K562 (cell line): ENCODE data around the gene DOK4. TPM values are rescaled to one million over a fixed set of nuclear protein-coding genes. Genes with fewer than 3 reads are reported as not detected.

Experiments
- ATAC-seq: fragments of 200-7000 bp; cut with Tn5 transposase; 3 replicates; pipeline ENCODE4 v1.9.1; 2020; ENCODE audit warnings: moderate library complexity
- BruUV-seq: library from RNA; stranded (reverse); fragments of 400-500 nt; replicated peaks from 2 replicates; lab custom pipeline; 2021; lab: Mats Ljungman, UMichigan
- CTCF ChIA-PET: fragments of 300-600 bp; formaldehyde crosslinking; extraction: SDS; loops from one replicate; lab custom pipeline; 2021; ENCODE audit warnings: low intra/inter-chr PET ratio; lab: Yijun Ruan, JAX
- POLR2A ChIA-PET: fragments of 300-600, 350-650 bp; sonication (Branson Sonifier 250); formaldehyde crosslinking; extraction: SDS; loops from one replicate; lab custom pipeline; 2021; ENCODE audit warnings: antibody characterized with exemption, inconsistent platforms; lab: Yijun Ruan, JAX
- DNase-seq, 4 experiments: peaks; one replicate each; pipeline versions ENCODE4 v3.0.0 to v3.0.0-alpha.2; 2011 to 2018; ENCODE audit warnings: low spot score in 3 of 4, mixed read lengths in 3 of 4; ENCODE audit errors: extremely low read depth in 1 of 4
- FAIRE-seq: peaks from 2 replicates; lab custom pipeline; 2011; peaks lifted over from hg19 to GRCh38; lab: Jason Lieb, UNC
- H2AFZ ChIP-seq: 2 replicates; pipeline ENCODE4 v1.6.0; 2011; ENCODE audit warnings: low read depth, low read length, control low read depth, inconsistent platforms
- H3K27ac ChIP-seq: fragments of 200-600 bp; 3 replicates; pipeline ENCODE4 v1.8.0; 2011; ENCODE audit warnings: low read depth, mild to moderate bottlenecking, control low read depth, inconsistent platforms, low read length, moderate library complexity, mixed read lengths; ENCODE audit errors: extremely low read depth
- H3K27me3 ChIP-seq, 2 experiments: fragments of 300-600 bp in 1 of 2; 2 replicates in 1 of 2; 3 replicates in 1 of 2; pipeline versions ENCODE4 v1.6.0 to v1.8.0; 2011; ENCODE audit warnings: inconsistent platforms in 2 of 2, low read length in 2 of 2, mild to moderate bottlenecking in 1 of 2, mixed read lengths in 1 of 2, moderate library complexity in 1 of 2; ENCODE audit not compliant: control insufficient read depth in 2 of 2, insufficient read depth in 2 of 2
- H3K36me3 ChIP-seq: fragments of 300-600 bp; 3 replicates; pipeline ENCODE4 v1.8.0; 2011; ENCODE audit warnings: mild to moderate bottlenecking, low read length, inconsistent platforms; ENCODE audit not compliant: control insufficient read depth, insufficient read depth
- H3K4me1 ChIP-seq, 2 experiments: fragments of 200-600 bp in 1 of 2; replicated peaks in 1 of 2; 2 replicates in 1 of 2; 3 replicates in 1 of 2; pipeline versions ENCODE4 v1.5.1 to v1.8.0; 2011; ENCODE audit warnings: inconsistent platforms in 2 of 2, low read length in 2 of 2, mild to moderate bottlenecking in 1 of 2, mixed read lengths in 1 of 2, moderate library complexity in 1 of 2; ENCODE audit not compliant: control insufficient read depth in 2 of 2, insufficient read depth in 2 of 2
- H3K4me2 ChIP-seq: 2 replicates; pipeline ENCODE4 v1.6.1; 2011; ENCODE audit warnings: low read length, control low read depth, inconsistent platforms, mixed read lengths; ENCODE audit not compliant: insufficient read depth
- H3K4me3 ChIP-seq: fragments of 200-600 bp; sonication (generic), shearing (Covaris generic); 2 replicates; pipeline ENCODE4 v1.5.1; 2016; ENCODE audit warnings: control low read depth, inconsistent platforms
- H3K79me2 ChIP-seq: fragments of 200-600 bp; 3 replicates; pipeline ENCODE4 v1.8.0; 2011; ENCODE audit warnings: low read length, inconsistent platforms; ENCODE audit not compliant: control insufficient read depth, insufficient read depth
- H3K9ac ChIP-seq, 2 experiments: 2 replicates each; pipeline versions ENCODE4 v1.6.0 to v1.6.1; 2011; ENCODE audit warnings: low read depth in 2 of 2, low read length in 2 of 2, control low read depth in 1 of 2, inconsistent platforms in 1 of 2, mild to moderate bottlenecking in 1 of 2, mixed read lengths in 1 of 2; ENCODE audit not compliant: insufficient read depth in 1 of 2
- H3K9me1 ChIP-seq: one replicate; pipeline ENCODE4 v1.6.0; 2011; ENCODE audit warnings: inconsistent platforms, mild to moderate bottlenecking, low read length, moderate library complexity; ENCODE audit not compliant: control insufficient read depth, insufficient read depth
- H3K9me3 ChIP-seq: replicated peaks from 2 replicates; pipeline ENCODE4 v1.5.1; 2011; ENCODE audit warnings: low read depth, low read length, inconsistent platforms; ENCODE audit not compliant: control insufficient read depth, insufficient read depth
- H4K20me1 ChIP-seq: replicated peaks from 2 replicates; pipeline ENCODE4 v1.6.1; 2011; ENCODE audit warnings: low read length, inconsistent platforms, mixed read lengths; ENCODE audit not compliant: control insufficient read depth, insufficient read depth
- NCOA2 ChIP-seq, 2 experiments: fragments of 450-650 bp; IDR thresholded peaks; 2 replicates each; pipeline ENCODE4 v1.6.1; 2018; ENCODE audit warnings: mild to moderate bottlenecking in 2 of 2, moderate library complexity in 1 of 2; ENCODE audit not compliant: partially characterized antibody in 2 of 2
- ZBTB11 ChIP-seq, 3 experiments: fragments of 200-800 bp in 1 of 3; fragments of 250-450 bp in 1 of 3; fragments of 450-650 bp in 1 of 3; sonication (Bioruptor Pico) in 1 of 3; sonication (Bioruptor generic) in 1 of 3; formaldehyde crosslinking in 1 of 3; IDR thresholded peaks; 2 replicates each; pipeline versions ENCODE4 v1.6.1 to v1.8.0; 2016 to 2022; ENCODE audit warnings: mild to moderate bottlenecking in 2 of 3, missing genetic modification characterization in 2 of 3, missing compliant biosample characterization in 1 of 3, moderate library complexity in 1 of 3
- ZFP36 ChIP-seq: fragments of 150-350 bp; IDR thresholded peaks from 2 replicates; pipeline ENCODE4 v1.6.1; 2018; ENCODE audit warnings: low read length, low read depth; ENCODE audit not compliant: partially characterized antibody
- WGBS: fragments of 100-300 bp; shearing (Covaris generic); methylation state at CpG from one replicate; pipeline ENCODE4 v1.1.6; 2016; ENCODE audit warnings: low coverage, mixed read lengths; ENCODE audit not compliant: insufficient coverage; ENCODE audit errors: missing lambda C conversion rate; 5-methylcytosine and 5-hydroxymethylcytosine counted together
- in situ Hi-C: fragments of 300-500 bp; cut with MboI; formaldehyde crosslinking; loops from 4 replicates; pipeline ENCODE4 v1.15.0; 2018; ENCODE audit warnings: inconsistent platforms, mixed read lengths
- intact Hi-C: fragments of 100-400 bp; cut with micrococcal nuclease; formaldehyde crosslinking; loops from 2 replicates; pipeline ENCODE4 v1.14.2; 2022
- polyA plus RNA-seq, 8 experiments: library from polyadenylated mRNA; depleted of rRNA in 4 of 8; stranded (reverse) in 5 of 8; unstranded in 3 of 8; fragments of >200 nt; fragmentation: Nextera tagmentation in 2 of 8; fragmentation: Illumina TruSeq in 1 of 8; extraction: Ambion mirVana in 2 of 8; extraction: Trizol in 1 of 8; gene quantifications; 2 replicates each; pipeline versions ENCODE4 v1.2.1 to v1.2.3, GENCODE V29; 2011 to 2014; ENCODE audit warnings: inconsistent platforms in 1 of 8, missing spikeins in 1 of 8
- total RNA-seq, 7 experiments: library from RNA; depleted of rRNA in 6 of 7; stranded (reverse); fragments of >200 nt in 6 of 7; fragmentation: Illumina TruSeq in 2 of 7; extraction: Trizol in 2 of 7; gene quantifications; 2 replicates each; pipeline versions ENCODE4 v1.2.1 to v1.2.3, GENCODE V29; 2011 to 2021; ENCODE audit warnings: low replicate concordance in 1 of 7

Gene DOK4
- total and polyA plus RNA-seq, 9 of the 15 experiments (the other 6 are each of a cell fraction or from before 2014, with no cell fraction given): 0.10 to 14.4 (median 8.3) TPM

- intact Hi-C loops: no loop called here
- Histone ChIP-seq H3K9me1 (no peaks in the 10 kb centered on the region), H3K4me1 (peaks cover 0 to 4% of the 10 kb centered on the region in 2 experiments; a peak in 3 of 5 replicates), H3K36me3 (no peaks in the 10 kb centered on the region), H3K27me3 (peaks cover 0 to 18% of the 10 kb centered on the region in 2 experiments; a peak in 3 of 5 replicates), H3K9ac (peak overlapping the region in 1 of 2 experiments; percentile 79; a peak in 1 of 4 replicates), H3K4me2 (no peak overlapping the region), H3K4me3 (no peak overlapping the region), H3K9me3 (no peaks in the 10 kb centered on the region), H4K20me1 (0 out of 2 replicates have a peak, but pooled peaks cover 3% of the 10 kb centered on the region), H2AFZ (peak overlapping the region; percentile 33; the same call in 1 of the 2 replicates), H3K27ac (no peak overlapping the region), H3K79me2 (no peaks in the 10 kb centered on the region)
- ChIA-PET CTCF (no interaction called here), POLR2A (interaction anchor here (0.7 to 1.7 kb wide), 2 partner anchors 45 to 63 kb away, joined by 3 to 4 read pairs; no protein-coding TSS in a partner anchor)
- in situ Hi-C loops: no loop called here
- DNase-seq: no peak
- TF ChIP-seq ZBTB11 (CRISPR knock-in tag; IDR thresholded peaks at IDR 0.05) (no peak), ZFP36 (peak; percentile 63), NCOA2 (IDR thresholded peaks at IDR 0.05; ENCODE audit: partially characterized antibody in 2 of 2) (no peak)
- 26% methylated on average over 12 of the region's 12 CpGs for WGBS
- FAIRE-seq: no peak
- ATAC-seq: peak; percentile 41; the same call in 1 of the 3 replicates
- no TSS peak for BruUV-seq
Observed at GRCh38 chr16:57509231-57509923, 23.1 kb upstream of the DOK4 start.
